CD14-positive monocyte (primary cell): ENCODE measurements around the gene FBRS. TPM values are rescaled to one million over a fixed set of nuclear protein-coding genes. Genes with fewer than 3 reads are reported as not detected.

Experiments
- DNase-seq, 3 donors: peaks; one replicate each; pipeline ENCODE4 v3.0.0-alpha.2; 2011 to 2022
- H2AFZ ChIP-seq: 2 replicates; pipeline ENCODE4 v1.6.0; 2012; ENCODE audit warnings: mild to moderate bottlenecking, low read depth, low read length, inconsistent platforms; ENCODE audit not compliant: insufficient read depth, poor library complexity, severe bottlenecking
- H3K27ac ChIP-seq, 2 donors: 1 replicate in 1 of 2; 2 replicates in 1 of 2; pipeline ENCODE4 v1.5.1; 2012 to 2013; ENCODE audit warnings: low read length in 2 of 2, control low read depth in 1 of 2, inconsistent platforms in 1 of 2, low read depth in 1 of 2, mild to moderate bottlenecking in 1 of 2
- H3K27me3 ChIP-seq, 2 donors: one replicate each; pipeline versions ENCODE4 v1.6.0 to v1.6.1; 2011 to 2013; ENCODE audit warnings: low read length in 2 of 2; ENCODE audit not compliant: control insufficient read depth in 2 of 2, insufficient read depth in 2 of 2
- H3K36me3 ChIP-seq, 2 donors: replicated peaks in 1 of 2; 1 replicate in 1 of 2; 2 replicates in 1 of 2; pipeline versions ENCODE4 v1.5.1 to v1.6.1; 2012 to 2013; ENCODE audit warnings: low read length in 2 of 2, control low read depth in 1 of 2, inconsistent platforms in 1 of 2, mild to moderate bottlenecking in 1 of 2; ENCODE audit not compliant: insufficient read depth in 2 of 2, control insufficient read depth in 1 of 2
- H3K4me1 ChIP-seq, 2 donors: 1 replicate in 1 of 2; 2 replicates in 1 of 2; pipeline versions ENCODE4 v1.5.1 to v1.6.1; 2012 to 2013; ENCODE audit warnings: low read length in 2 of 2, control low read depth in 1 of 2, inconsistent platforms in 1 of 2, mild to moderate bottlenecking in 1 of 2, moderate library complexity in 1 of 2; ENCODE audit not compliant: insufficient read depth in 2 of 2, control insufficient read depth in 1 of 2
- H3K4me2 ChIP-seq: replicated peaks from 2 replicates; pipeline ENCODE3; 2012; ENCODE audit warnings: low read length, moderate library complexity, mild to moderate bottlenecking; ENCODE audit not compliant: poor library complexity, severe bottlenecking; ENCODE audit errors: extremely low read depth
- H3K4me3 ChIP-seq, 3 experiments: fragments of 200-600 bp in 1 of 3; sonication (generic) in 1 of 3; replicated peaks in 1 of 3; 1 replicate in 2 of 3; 2 replicates in 1 of 3; pipeline ENCODE4 v1.5.1; 2011 to 2013; ENCODE audit warnings: low read length in 3 of 3, mild to moderate bottlenecking in 3 of 3, control low read depth in 2 of 3, low read depth in 2 of 3, inconsistent platforms in 1 of 3, moderate library complexity in 1 of 3
- H3K79me2 ChIP-seq: 2 replicates; pipeline ENCODE4 v1.6.0; 2012; ENCODE audit warnings: mild to moderate bottlenecking, control low read depth, inconsistent platforms, low read length, moderate library complexity; ENCODE audit not compliant: insufficient read depth
- H3K9ac ChIP-seq: 2 replicates; pipeline ENCODE4 v1.6.0; 2017; ENCODE audit warnings: low read length, mild to moderate bottlenecking; ENCODE audit not compliant: insufficient read depth, poor library complexity, severe bottlenecking
- H3K9me3 ChIP-seq, 2 donors: replicated peaks in 1 of 2; 1 replicate in 1 of 2; 2 replicates in 1 of 2; pipeline versions ENCODE4 v1.5.1 to v1.6.1; 2012 to 2013; ENCODE audit warnings: low read length in 2 of 2, control low read depth in 1 of 2; ENCODE audit not compliant: control insufficient read depth in 1 of 2, insufficient read depth in 1 of 2
- H4K20me1 ChIP-seq: 2 replicates; pipeline ENCODE4 v1.6.0; 2012; ENCODE audit warnings: mild to moderate bottlenecking, low read length, control low read depth, moderate library complexity; ENCODE audit not compliant: insufficient read depth
- H3K27ac Mint-ChIP-seq, 7 donors: one replicate each; pipeline ENCODE4 v1.8.0; 2020; ENCODE audit warnings: mild to moderate bottlenecking in 7 of 7, mixed read lengths in 7 of 7, moderate library complexity in 6 of 7, inconsistent platforms in 2 of 7
- H3K27me3 Mint-ChIP-seq, 3 donors: one replicate each; pipeline ENCODE4 v1.8.0; 2021 to 2022; ENCODE audit warnings: low read depth in 3 of 3, mild to moderate bottlenecking in 3 of 3, mixed read lengths in 3 of 3, moderate library complexity in 3 of 3, inconsistent platforms in 1 of 3
- H3K36me3 Mint-ChIP-seq, 2 donors: one replicate each; pipeline ENCODE4 v1.8.0; 2020; ENCODE audit warnings: mixed read lengths in 2 of 2, inconsistent platforms in 1 of 2, mild to moderate bottlenecking in 1 of 2
- H3K4me1 Mint-ChIP-seq: one replicate; pipeline ENCODE4 v1.8.0; 2020; ENCODE audit warnings: mild to moderate bottlenecking, mixed read lengths
- H3K4me3 Mint-ChIP-seq, 2 donors: one replicate each; pipeline ENCODE4 v1.8.0; 2020; ENCODE audit warnings: mild to moderate bottlenecking in 2 of 2, mixed read lengths in 2 of 2, moderate library complexity in 1 of 2
- H3K9me3 Mint-ChIP-seq, 7 donors: one replicate each; pipeline ENCODE4 v1.8.0; 2020 to 2022; ENCODE audit warnings: mixed read lengths in 7 of 7, mild to moderate bottlenecking in 6 of 7, moderate library complexity in 6 of 7, inconsistent platforms in 2 of 7
- whole genome bisulfite sequencing: methylation state at CpG from one replicate; pipeline ENCODE4 v1.1.5; 2013; ENCODE audit warnings: missing lambda C conversion rate; ENCODE audit not compliant: insufficient coverage; 5-methylcytosine and 5-hydroxymethylcytosine counted together
- intact Hi-C, 2 donors: fragments of 100-400 bp; cut with micrococcal nuclease; formaldehyde crosslinking; loops; one replicate each; pipeline versions ENCODE4 v1.15.0 to v1.15.1; 2023
- polyA plus RNA-seq, 3 donors: library from polyadenylated mRNA; depleted of rRNA in 1 of 3; unstranded in 2 of 3; stranded (reverse) in 1 of 3; fragments of 300-500 nt in 2 of 3; fragments of >200 nt in 1 of 3; fragmentation: Illumina TruSeq in 2 of 3; gene quantifications; 1 replicate in 2 of 3; 2 replicates in 1 of 3; pipeline ENCODE4 v1.2.3, GENCODE V29; 2012 to 2021
- TF ChIP-seq, protein P1 (sequence below): fragments of 200-600 bp; IDR thresholded peaks from one replicate; pipeline ENCODE4 v1.8.0; 2022; ENCODE audit warnings: antibody characterized with exemption, mild to moderate bottlenecking

The FBRS gene
- polyA plus RNA-seq, 3 donors: 1.4 to 44.8 (median 2.1) TPM

DNA sequence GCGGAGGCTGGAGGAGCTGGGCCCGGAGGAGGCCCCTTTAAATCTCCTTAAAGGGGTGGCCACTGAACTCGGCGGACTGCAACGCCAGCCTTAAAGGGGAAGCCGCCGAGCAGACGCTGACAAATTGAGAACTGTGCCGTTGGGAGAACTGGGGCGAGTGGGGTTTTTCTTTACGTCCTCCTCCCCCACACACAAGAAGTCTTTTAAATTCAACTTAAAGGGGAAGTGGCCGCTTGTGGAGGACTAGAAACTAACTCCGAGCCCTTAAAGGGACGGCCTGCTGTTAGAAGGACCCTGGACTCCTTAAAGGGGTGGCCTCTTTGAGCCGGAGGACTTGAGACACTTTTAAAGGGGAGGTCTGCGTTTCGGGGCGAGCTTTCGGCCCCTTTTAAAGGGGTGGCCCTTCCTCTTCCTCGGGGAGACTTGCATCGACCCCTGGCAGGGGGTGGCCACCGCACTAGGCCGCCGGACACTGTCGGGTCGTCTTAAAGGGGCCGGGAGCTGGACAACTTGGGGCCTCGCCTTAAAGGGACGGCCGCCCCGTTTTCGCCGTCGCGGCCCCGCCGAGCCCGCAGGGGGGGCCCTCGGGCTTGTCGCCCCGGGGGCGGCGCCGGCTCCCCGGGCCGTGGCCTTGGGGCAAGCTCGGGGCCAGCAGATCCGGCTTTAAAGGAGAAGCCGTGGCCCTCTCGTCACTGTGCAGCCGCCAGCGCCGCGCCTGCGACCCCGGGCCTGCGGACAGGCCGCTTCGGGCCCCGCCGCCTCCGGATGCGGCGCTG, 688 bp downstream of the FBRS start:
- peaks cover 0 to 1% (median 0%) of the 10 kb centered on the region in 3 donors for H3K27me3 Mint-ChIP-seq
- H3K27ac Mint-ChIP-seq: peak overlapping the region; percentile 100
- Histone ChIP-seq H3K4me3 (peak overlapping the region; percentile 81 to 99 (median 86)), H3K4me1 (peaks cover 33 to 45% of the 10 kb centered on the region in 2 donors), H3K36me3 (peaks cover 53 to 63% of the 10 kb centered on the region in 2 donors), H3K79me2 (peaks cover 49% of the 10 kb centered on the region), H2AFZ (peak overlapping the region; percentile 71), H4K20me1 (peaks cover 48% of the 10 kb centered on the region), H3K9ac (peak overlapping the region; percentile 95), H3K9me3 (no peaks in the 10 kb centered on the region), H3K4me2 (peak overlapping the region; percentile 99), H3K27me3 (no peaks in the 10 kb centered on the region), H3K27ac (peak overlapping the region; percentile 93 to 99)
- under 1% methylated on average over 54 of the region's 64 CpGs for WGBS
- TF ChIP-seq, protein P1, sequence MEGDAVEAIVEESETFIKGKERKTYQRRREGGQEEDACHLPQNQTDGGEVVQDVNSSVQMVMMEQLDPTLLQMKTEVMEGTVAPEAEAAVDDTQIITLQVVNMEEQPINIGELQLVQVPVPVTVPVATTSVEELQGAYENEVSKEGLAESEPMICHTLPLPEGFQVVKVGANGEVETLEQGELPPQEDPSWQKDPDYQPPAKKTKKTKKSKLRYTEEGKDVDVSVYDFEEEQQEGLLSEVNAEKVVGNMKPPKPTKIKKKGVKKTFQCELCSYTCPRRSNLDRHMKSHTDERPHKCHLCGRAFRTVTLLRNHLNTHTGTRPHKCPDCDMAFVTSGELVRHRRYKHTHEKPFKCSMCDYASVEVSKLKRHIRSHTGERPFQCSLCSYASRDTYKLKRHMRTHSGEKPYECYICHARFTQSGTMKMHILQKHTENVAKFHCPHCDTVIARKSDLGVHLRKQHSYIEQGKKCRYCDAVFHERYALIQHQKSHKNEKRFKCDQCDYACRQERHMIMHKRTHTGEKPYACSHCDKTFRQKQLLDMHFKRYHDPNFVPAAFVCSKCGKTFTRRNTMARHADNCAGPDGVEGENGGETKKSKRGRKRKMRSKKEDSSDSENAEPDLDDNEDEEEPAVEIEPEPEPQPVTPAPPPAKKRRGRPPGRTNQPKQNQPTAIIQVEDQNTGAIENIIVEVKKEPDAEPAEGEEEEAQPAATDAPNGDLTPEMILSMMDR: peak; percentile 14
- intact Hi-C loops: loop anchor here (1.0 to 10.0 kb wide), 6 partner anchors 39 to 284 kb away; partner anchors contain the start of genes CFAP119 (in 1 of the 2), FBXL19 (in 1 of the 2), MYL11 (in 1 of the 2) and RNF40 (in 1 of the 2)
- peak overlapping the region; percentile 90 to 99 for H3K4me3 Mint-ChIP-seq
- H3K4me1 Mint-ChIP-seq: peaks cover 42% of the 10 kb centered on the region
- H3K36me3 Mint-ChIP-seq: peaks cover 59 to 63% of the 10 kb centered on the region in 2 donors
- DNase-seq: peak; percentile 94 to 98 (median 97)
- H3K9me3 Mint-ChIP-seq: peaks cover 0 to 2% (median 0%) of the 10 kb centered on the region in 7 donors

- Mint-ChIP-seq H3K4me3 (peak overlapping the region; percentile 84 to 87), H3K27me3 (peaks cover 0 to 1% (median 0%) of the 10 kb centered on the region in 3 donors), H3K9me3 (peaks cover 0 to 2% (median 0%) of the 10 kb centered on the region in 7 donors), H3K36me3 (peaks cover 53 to 62% of the 10 kb centered on the region in 2 donors), H3K4me1 (peaks cover 42% of the 10 kb centered on the region), H3K27ac (peak overlapping the region; percentile 79 to 94 (median 89))
- peak overlapping the region; percentile 81 to 99 (median 86) for H3K4me3 ChIP-seq
- H4K20me1 ChIP-seq: peaks cover 55% of the 10 kb centered on the region
- peak overlapping the region; percentile 53 for H2AFZ ChIP-seq
- peak overlapping the region; percentile 95 for H3K9ac ChIP-seq
- H3K27me3 ChIP-seq: no peaks in the 10 kb centered on the region
- peaks cover 50 to 61% of the 10 kb centered on the region in 2 donors for H3K36me3 ChIP-seq
- H3K79me2 ChIP-seq: peaks cover 54% of the 10 kb centered on the region
- H3K9me3 ChIP-seq: no peaks in the 10 kb centered on the region
- DNase-seq: peak in 2 of 3 donors; percentile 12 to 36
- WGBS: under 1% methylated on average over 73 of the region's 84 CpGs
- TF ChIP-seq, protein P1: no peak
- intact Hi-C loops: loop anchor here (2.0 to 10.0 kb wide), 5 partner anchors 39 to 285 kb away; partner anchors contain the start of genes CFAP119 (in 1 of the 2), FBXL19 (in 1 of the 2), MYL11 (in 1 of the 2) and RNF40 (in 1 of the 2)
- peak overlapping the region; percentile 93 to 99 for H3K27ac ChIP-seq
- H3K4me1 ChIP-seq: peaks cover 33 to 45% of the 10 kb centered on the region in 2 donors
- H3K4me2 ChIP-seq: peak overlapping the region; percentile 99
Observed at GRCh38 chr16:30659507-30660423, 1.5 kb downstream of the FBRS start.
